Endothelial cell of umbilical vein (primary cell): ENCODE data around the gene PML. TPM values are rescaled to one million over a fixed set of nuclear protein-coding genes. Genes with fewer than 3 reads are reported as not detected.

ENCODE experiments used
- BruUV-seq: library from RNA; stranded (reverse); fragments of 400-500 nt; replicated peaks from 2 replicates; lab custom pipeline; 2021; lab: Mats Ljungman, UMichigan
- CTCF ChIA-PET: fragments of 300-600, 350-600 bp; sonication (Branson Sonifier 250); formaldehyde crosslinking; loops from one replicate; lab custom pipeline; 2021; ENCODE audit warnings: antibody characterized with exemption, inconsistent platforms; lab: Charles Lee
- POLR2A ChIA-PET: fragments of 300-600, 350-600 bp; sonication (Branson Sonifier 250); formaldehyde crosslinking; loops from one replicate; lab custom pipeline; 2021; ENCODE audit warnings: antibody characterized with exemption, inconsistent platforms; lab: Charles Lee
- DNase-seq: peaks from one replicate; pipeline ENCODE4 v3.0.0-alpha.2; 2011; ENCODE audit warnings: low read depth, low spot score
- FAIRE-seq: peaks from 2 replicates; lab custom pipeline; 2011; peaks lifted over from hg19 to GRCh38; lab: Jason Lieb, UNC
- H2AFZ ChIP-seq: 2 replicates; pipeline ENCODE4 v1.6.0; 2012; ENCODE audit warnings: low read depth, low read length, control low read depth, inconsistent platforms
- H3K27ac ChIP-seq: 2 replicates; pipeline ENCODE4 v1.5.1; 2011; ENCODE audit warnings: low read depth, mild to moderate bottlenecking, control low read depth, low read length, moderate library complexity; ENCODE audit not compliant: insufficient read depth
- H3K27me3 ChIP-seq, 2 experiments: 2 replicates each; pipeline versions ENCODE4 v1.6.0 to v1.6.1; 2011; ENCODE audit warnings: low read length in 2 of 2, mixed read lengths in 1 of 2; ENCODE audit not compliant: control insufficient read depth in 2 of 2, insufficient read depth in 2 of 2
- H3K36me3 ChIP-seq, 2 experiments: 2 replicates in 1 of 2; 3 replicates in 1 of 2; pipeline ENCODE4 v1.5.1; 2011; ENCODE audit warnings: low read length in 2 of 2, mild to moderate bottlenecking in 1 of 2, moderate library complexity in 1 of 2; ENCODE audit not compliant: control insufficient read depth in 2 of 2, insufficient read depth in 2 of 2; ENCODE audit errors: extremely low read depth in 1 of 2
- H3K4me1 ChIP-seq: 3 replicates; pipeline ENCODE4 v1.5.1; 2011; ENCODE audit warnings: mild to moderate bottlenecking, low read length; ENCODE audit not compliant: control insufficient read depth, insufficient read depth; ENCODE audit errors: extremely low read depth
- H3K4me2 ChIP-seq: 2 replicates; pipeline ENCODE4 v1.6.1; 2011; ENCODE audit warnings: low read length, control low read depth, mixed read lengths; ENCODE audit not compliant: insufficient read depth
- H3K4me3 ChIP-seq, 3 experiments: fragments of 200-600 bp in 1 of 3; sonication (generic), shearing (Covaris generic) in 1 of 3; replicated peaks in 1 of 3; 2 replicates each; pipeline ENCODE4 v1.5.1; 2011 to 2016; ENCODE audit warnings: control low read depth in 3 of 3, low read length in 3 of 3, mild to moderate bottlenecking in 2 of 3, inconsistent platforms in 1 of 3, low read depth in 1 of 3, moderate library complexity in 1 of 3; ENCODE audit not compliant: insufficient read depth in 1 of 3
- H3K79me2 ChIP-seq: 2 replicates; pipeline ENCODE4 v1.6.0; 2012; ENCODE audit warnings: low read length, inconsistent platforms; ENCODE audit not compliant: control insufficient read depth, insufficient read depth
- H3K9ac ChIP-seq: replicated peaks from 2 replicates; pipeline ENCODE3; 2011; ENCODE audit warnings: low read length, control low read depth; ENCODE audit not compliant: insufficient read depth; ENCODE audit errors: extremely low read depth
- H3K9me1 ChIP-seq: replicated peaks from 3 replicates; pipeline ENCODE4 v1.6.0; 2011; ENCODE audit warnings: mild to moderate bottlenecking, low read length; ENCODE audit not compliant: control insufficient read depth, insufficient read depth; ENCODE audit errors: extremely low read depth
- H3K9me3 ChIP-seq: replicated peaks from 2 replicates; pipeline ENCODE4 v1.5.1; 2012; ENCODE audit warnings: low read length, inconsistent platforms; ENCODE audit not compliant: control insufficient read depth, insufficient read depth
- H4K20me1 ChIP-seq: replicated peaks from 2 replicates; pipeline ENCODE3; 2011; ENCODE audit warnings: mild to moderate bottlenecking, low read length; ENCODE audit not compliant: control insufficient read depth, insufficient read depth; ENCODE audit errors: extremely low read depth
- CTCF ChIP-seq, 2 donors: IDR thresholded peaks; 1 replicate in 1 of 2; 2 replicates in 1 of 2; pipeline ENCODE4 v1.5.1; 2011; ENCODE audit warnings: low read length in 2 of 2, mild to moderate bottlenecking in 2 of 2, moderate library complexity in 2 of 2, control low read depth in 1 of 2, inconsistent platforms in 1 of 2, low read depth in 1 of 2; ENCODE audit not compliant: insufficient read depth in 1 of 2; ENCODE audit errors: extremely low read depth in 1 of 2
- EZH2 ChIP-seq: IDR thresholded peaks from 2 replicates; pipeline ENCODE4 v1.6.1; 2012; ENCODE audit warnings: borderline replicate concordance, low read depth, mild to moderate bottlenecking, moderate library complexity, low read length, inconsistent platforms; ENCODE audit not compliant: severe bottlenecking
- FOS ChIP-seq: IDR thresholded peaks from 2 replicates; pipeline ENCODE4 v1.6.1; 2011; ENCODE audit warnings: mild to moderate bottlenecking, low read length, moderate library complexity, borderline replicate concordance; ENCODE audit not compliant: insufficient read depth
- GATA2 ChIP-seq: IDR thresholded peaks from 2 replicates; pipeline ENCODE4 v1.7.0; 2011; ENCODE audit warnings: low read depth, mild to moderate bottlenecking, moderate library complexity, mixed read lengths, low read length; ENCODE audit not compliant: insufficient read length, insufficient read depth
- JUN ChIP-seq: IDR thresholded peaks from 2 replicates; pipeline ENCODE4 v1.6.1; 2011; ENCODE audit warnings: borderline replicate concordance, low read depth; ENCODE audit not compliant: insufficient read length, insufficient read depth
- MAX ChIP-seq: IDR thresholded peaks from 2 replicates; pipeline ENCODE4 v1.6.1; 2011; ENCODE audit not compliant: insufficient read depth, insufficient read length
- MYC ChIP-seq: IDR thresholded peaks from one replicate; pipeline ENCODE4 v1.6.1; 2011; ENCODE audit warnings: mild to moderate bottlenecking, low read depth, low read length
- POLR2A ChIP-seq: IDR thresholded peaks from 2 replicates; pipeline ENCODE4 v1.6.1; 2012; ENCODE audit warnings: low read depth, mild to moderate bottlenecking, control low read depth, low read length
- POLR2AphosphoS5 ChIP-seq: IDR thresholded peaks from 2 replicates; pipeline ENCODE4 v1.6.1; 2012; ENCODE audit warnings: low read depth, mild to moderate bottlenecking, control low read depth, low read length, moderate library complexity; ENCODE audit not compliant: insufficient read depth
- dilution Hi-C: fragments of 300-500 bp; cut with MboI; formaldehyde crosslinking; loops from one replicate; pipeline ENCODE4 v1.15.0; 2019; ENCODE audit warnings: low sequenced_read_pairs; ENCODE audit not compliant: extremely low pct_ligation_motif_present
- intact Hi-C: fragments of 100-400 bp; cut with micrococcal nuclease; formaldehyde crosslinking; loops from one replicate; pipeline ENCODE4 v1.10.0; 2022
- polyA plus RNA-seq, 4 experiments: library from polyadenylated mRNA; depleted of rRNA in 3 of 4; stranded (reverse) in 3 of 4; unstranded in 1 of 4; fragments of >200 nt; gene quantifications; 2 replicates each; pipeline versions ENCODE4 v1.2.1 to v1.2.3, GENCODE V29; 2011 to 2012; ENCODE audit warnings: missing spikeins in 1 of 4
- total RNA-seq: library from RNA; stranded (reverse); gene quantifications from 2 replicates; pipeline ENCODE4 v1.2.3, GENCODE V29; 2021

Gene PML
- total and polyA plus RNA-seq, 2 donors (not counting 3 experiments of a cell fraction or from before 2014, with no cell fraction given): 30.4 to 79.6 TPM

GRCh38 chr15:74034206-74034755 is 39.8 kb downstream of the PML start:
- DNase-seq: no peak
- no peak for TF ChIP-seq MAX
- no peak for TF ChIP-seq POLR2A
- TF ChIP-seq POLR2AphosphoS5: no peak
- TF ChIP-seq EZH2: no peak
- no peak for TF ChIP-seq MYC
- no peak for TF ChIP-seq GATA2
- TF ChIP-seq JUN: no peak
- TF ChIP-seq FOS: no peak
- TF ChIP-seq CTCF (IDR thresholded peaks at IDR 0.05; ENCODE audit: extremely low read depth in 1 of 2, insufficient read depth in 1 of 2, low read depth in 1 of 2, low read length in 2 of 2): no peak
- Histone ChIP-seq H2AFZ (no peak overlapping the region), H3K4me2 (no peak overlapping the region), H3K4me3 (no peak overlapping the region), H4K20me1 (no peaks in the 10 kb centered on the region), H3K27ac (no peak overlapping the region), H3K36me3 (peaks cover 8 to 35% of the 10 kb centered on the region in 2 experiments), H3K4me1 (no peaks in the 10 kb centered on the region), H3K27me3 (no peaks in the 10 kb centered on the region), H3K9ac (no peak overlapping the region), H3K79me2 (no peaks in the 10 kb centered on the region), H3K9me1 (no peaks in the 10 kb centered on the region), H3K9me3 (no peaks in the 10 kb centered on the region)
- FAIRE-seq: no peak
- dilution Hi-C loops (no loop called here), intact Hi-C loops (no loop called here)
- BruUV-seq: no TSS peak
- ChIA-PET POLR2A (no interaction called here), CTCF (interaction anchor here (1.3 to 3.8 kb wide), 6 partner anchors 14 to 83 kb away, joined by 3 to 53 read pairs (median 4); partner anchors contain the start of gene PML)
